HG03460 (cell line): ENCODE data around the gene ERBB4.

Source experiments
- ATAC-seq: cut with Tn5 transposase; IDR thresholded peaks from one replicate; pipeline ENCODE4 v1.9.1; 2021; ENCODE audit not compliant: unreplicated experiment

ERBB4 gene

GRCh38 chr2:211439011-211439410 is 1099.6 kb downstream of the ERBB4 start:
- no peak for ATAC-seq

DNA sequence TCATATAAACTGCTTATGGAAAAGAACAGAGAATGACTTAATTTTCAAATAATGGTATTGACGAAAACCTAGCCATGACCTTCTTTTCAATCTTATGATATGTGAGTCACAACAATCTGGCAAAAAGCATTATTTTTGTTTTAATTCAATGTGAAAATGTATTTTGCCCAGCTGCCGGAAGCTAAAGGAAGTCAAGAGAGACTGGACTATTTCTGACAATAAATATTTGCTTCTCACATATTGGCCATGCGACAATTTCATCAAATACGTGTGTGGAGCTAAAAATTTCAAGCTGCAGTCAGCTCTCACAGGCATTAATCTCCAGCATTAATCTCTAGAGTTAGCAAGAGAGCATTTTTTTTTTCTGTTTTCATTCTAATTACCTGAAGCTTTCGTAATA is 1101.2 kb downstream of the ERBB4 start:
- ATAC-seq = no peak

DNA sequence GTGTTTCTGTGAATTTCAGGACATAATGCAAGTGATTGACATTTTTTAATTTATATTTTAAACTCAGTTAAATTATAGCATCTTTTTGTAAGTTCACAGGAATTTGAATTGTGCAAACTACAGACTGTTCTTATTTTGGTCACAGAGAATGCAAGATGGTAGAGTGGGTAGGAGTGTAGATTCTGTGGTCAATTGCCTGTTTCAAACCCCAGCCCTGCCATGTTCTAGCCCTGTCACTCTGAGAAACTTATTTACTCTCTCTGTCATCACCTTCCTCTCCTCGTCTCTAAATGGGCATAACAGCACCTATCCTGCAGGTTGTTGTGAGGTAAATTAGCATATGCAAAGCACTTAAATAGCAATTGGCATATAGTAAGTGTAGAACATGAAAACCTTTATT is 1102.4 kb downstream of the ERBB4 start:
- ATAC-seq = no peak

GRCh38 chr2:211435331-211435730 is 1103.3 kb downstream of the ERBB4 start:
- no peak for ATAC-seq

DNA sequence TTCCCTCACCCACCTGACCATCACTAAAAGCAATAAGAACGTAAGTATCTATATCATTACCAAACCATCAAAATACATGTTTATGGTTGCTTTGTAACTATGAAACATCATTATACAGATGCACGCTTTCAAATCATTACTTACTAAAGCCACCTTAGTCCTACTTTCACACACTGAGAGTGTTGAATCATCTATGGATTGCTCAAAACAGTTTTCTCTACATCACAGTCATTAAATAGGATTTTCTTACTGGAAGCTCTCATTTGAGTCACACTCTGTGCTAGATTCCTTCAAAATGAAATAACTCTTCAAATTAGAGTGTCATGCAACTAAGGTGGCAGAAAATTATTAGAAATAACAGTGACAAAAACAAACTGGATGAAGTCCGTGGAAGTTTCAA is 1103.8 kb downstream of the ERBB4 start:
- ATAC-seq = no peak

GRCh38 chr2:211429256-211429920 is 1109.2 kb downstream of the ERBB4 start:
- no peak for ATAC-seq

DNA sequence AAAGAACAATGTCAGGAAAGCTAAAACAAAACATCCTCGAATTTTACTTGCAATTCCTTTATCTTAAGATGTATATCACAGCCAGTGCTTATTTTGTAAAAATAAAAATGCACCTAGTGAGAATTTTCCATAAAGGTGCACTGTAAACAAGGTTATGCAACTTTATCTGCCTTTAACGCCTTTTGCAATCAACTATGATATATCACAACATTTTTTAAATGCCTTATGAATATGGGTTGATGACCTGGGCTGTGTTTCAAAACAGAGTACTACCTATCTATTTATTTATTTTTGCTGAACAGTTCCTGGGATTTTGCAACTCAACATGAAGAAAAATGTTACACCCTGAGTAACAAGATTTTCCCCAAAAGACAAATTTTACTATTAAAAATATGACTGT is 1112.4 kb downstream of the ERBB4 start:
- no peak for ATAC-seq

DNA sequence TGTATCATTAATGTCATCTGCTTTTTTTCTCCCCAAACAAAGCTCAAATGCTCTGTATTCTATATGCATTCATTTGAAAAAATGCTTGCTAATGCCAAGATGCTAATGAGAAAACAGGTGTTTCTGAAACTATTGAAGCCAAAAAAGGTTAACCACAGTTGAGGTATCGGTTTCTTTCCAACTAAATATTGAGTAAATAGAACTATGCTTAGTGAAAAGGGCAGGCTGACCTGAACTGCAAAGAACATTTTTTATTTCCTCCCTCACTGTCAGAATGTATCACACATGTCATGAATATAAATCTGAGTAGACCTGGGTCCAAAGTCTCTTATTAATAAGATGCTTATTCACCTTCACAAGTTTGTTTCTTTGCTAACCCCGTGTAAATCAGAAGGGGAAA is 1115.6 kb downstream of the ERBB4 start:
- peak; percentile 57 for ATAC-seq

GRCh38 chr2:211417544-211417943 is 1121.1 kb downstream of the ERBB4 start:
- no peak for ATAC-seq

- no peak for ATAC-seq
These were observed 1122.2 kb downstream of the ERBB4 start for GRCh38 chr2:211416373-211416772.

DNA sequence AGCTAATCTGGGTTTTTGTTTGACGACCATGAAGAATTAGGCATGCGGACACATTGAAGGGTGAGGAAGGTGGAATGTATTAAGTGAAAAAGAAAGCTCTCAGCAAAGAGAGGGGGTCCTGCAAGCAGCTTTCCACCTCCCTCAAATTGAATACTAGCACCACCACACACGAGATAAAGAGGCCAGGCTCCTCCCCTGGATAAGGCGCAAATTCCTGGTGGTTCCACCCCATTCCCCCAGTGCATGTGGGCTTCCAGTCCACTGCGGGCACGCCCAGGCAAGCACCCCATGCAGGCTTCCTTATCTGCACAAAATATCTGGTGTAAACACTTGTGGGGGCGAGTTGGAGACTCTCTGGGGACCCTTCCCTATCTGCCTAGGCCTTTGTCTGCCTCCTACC is 1124.9 kb downstream of the ERBB4 start:
- no peak for ATAC-seq

- no peak for ATAC-seq
These were observed 1130.1 kb downstream of the ERBB4 start for GRCh38 chr2:211408483-211408891.

- ATAC-seq = no peak
These were observed 1131.5 kb downstream of the ERBB4 start for GRCh38 chr2:211407076-211407475.

DNA sequence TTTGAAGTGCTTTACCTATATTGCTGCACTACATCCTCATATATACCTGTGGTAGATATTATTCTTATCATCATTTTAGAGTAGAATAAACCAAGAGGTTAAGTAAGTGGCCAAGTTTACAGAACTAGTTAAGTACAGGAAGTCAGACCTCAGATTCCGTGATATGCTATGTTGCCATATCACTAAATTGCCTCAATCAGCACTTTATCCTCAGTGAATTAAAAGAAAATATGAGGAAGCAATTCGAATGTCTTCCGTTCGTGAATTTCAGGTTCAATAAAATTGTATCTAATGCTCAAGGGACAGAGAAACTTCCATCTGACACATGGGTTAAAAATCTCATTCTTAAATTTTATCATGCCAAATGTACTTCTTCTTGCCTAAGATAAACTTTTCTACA is 1133.6 kb downstream of the ERBB4 start:
- ATAC-seq = no peak

- no peak for ATAC-seq
These were observed 1134.5 kb downstream of the ERBB4 start for GRCh38 chr2:211404098-211404497.

DNA sequence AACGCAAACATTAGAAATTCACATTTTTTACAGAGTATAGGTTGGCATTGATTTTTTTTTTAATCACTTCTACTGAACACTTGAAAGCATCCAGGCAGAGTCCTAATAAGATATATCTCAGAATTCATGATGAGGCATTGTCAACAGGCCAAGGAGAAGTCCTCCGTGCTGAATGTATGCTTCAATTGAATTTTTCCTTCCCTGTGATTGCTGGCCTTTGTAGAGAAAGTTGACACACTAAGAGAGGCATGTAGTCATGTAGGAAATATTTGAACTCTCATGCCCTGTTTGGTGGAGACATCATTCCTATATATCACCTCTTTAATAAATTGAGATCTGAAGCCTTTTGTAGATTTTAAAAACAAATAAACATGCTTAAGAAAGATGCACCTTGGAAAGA is 1137.3 kb downstream of the ERBB4 start:
- ATAC-seq = no peak

DNA sequence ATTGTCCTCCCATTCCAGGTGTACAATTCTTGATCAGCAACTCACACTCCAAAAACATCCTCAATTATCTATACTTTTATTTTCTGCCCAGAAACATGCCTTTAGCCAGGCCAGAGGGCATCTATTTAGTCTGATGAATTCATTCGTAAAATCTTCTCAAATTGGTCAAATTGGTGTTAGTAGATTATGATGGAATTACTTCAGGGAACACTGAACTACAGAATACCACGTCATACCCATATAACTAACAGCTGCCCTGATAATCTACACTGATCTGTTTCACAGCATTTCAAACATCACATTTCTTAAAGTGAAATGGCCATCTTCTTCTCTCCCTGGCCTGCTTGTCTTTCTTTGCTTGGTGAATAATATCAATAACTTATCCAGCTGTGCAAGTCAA is 1140.8 kb downstream of the ERBB4 start:
- ATAC-seq = no peak

DNA sequence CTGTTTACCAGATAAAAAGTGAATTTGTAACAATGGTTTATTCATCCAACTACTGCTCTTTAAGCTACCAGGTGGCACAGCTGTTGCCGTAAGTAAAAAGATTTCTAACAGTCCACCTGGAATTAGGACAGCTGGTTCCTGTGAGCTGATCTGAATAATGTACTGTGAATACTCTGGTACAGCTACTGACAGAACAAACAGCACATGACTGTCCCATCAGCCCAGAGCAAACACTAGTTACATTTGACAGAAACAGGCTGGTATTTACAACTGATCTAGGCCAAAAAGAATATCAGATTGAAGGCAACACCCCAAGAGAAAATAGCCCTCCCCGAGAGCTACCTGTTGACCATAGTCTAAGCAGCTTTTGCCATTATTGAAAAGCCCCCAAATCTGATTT is 1141.8 kb downstream of the ERBB4 start:
- no peak for ATAC-seq

- no peak for ATAC-seq
These were observed 1147.4 kb downstream of the ERBB4 start for GRCh38 chr2:211391189-211391567.

DNA sequence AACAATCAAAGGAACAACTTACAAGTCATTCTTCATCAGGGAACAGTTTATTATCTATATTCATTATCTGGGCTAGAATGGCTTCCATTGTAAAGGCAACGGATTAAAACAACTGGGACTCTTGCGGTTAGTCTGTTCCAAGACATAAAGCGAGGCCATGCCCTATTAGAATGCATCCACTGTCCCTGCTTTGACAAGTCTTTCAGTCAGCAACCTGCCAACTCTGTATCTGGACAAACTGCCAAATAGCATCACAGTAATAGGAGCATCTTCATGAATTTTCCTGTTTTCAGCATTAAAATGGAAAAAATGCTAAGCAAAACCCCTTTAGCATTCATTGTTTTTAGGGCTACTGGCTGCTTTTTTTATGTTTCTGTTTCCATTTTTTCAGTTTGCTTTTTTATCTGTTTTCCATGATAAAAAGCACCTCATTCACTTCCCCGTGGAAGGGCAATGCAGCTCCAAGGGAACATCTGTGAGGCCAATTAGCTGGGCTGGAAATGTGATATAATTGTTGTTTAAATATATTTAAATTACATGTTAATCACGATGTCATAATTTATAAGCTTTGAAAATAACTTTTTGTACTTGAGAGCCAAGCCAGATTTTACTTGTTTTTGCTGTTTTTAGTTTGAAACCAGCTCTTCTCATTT is 1147.9 kb downstream of the ERBB4 start:
- ATAC-seq = no peak

- ATAC-seq = no peak
These were observed 1150.9 kb downstream of the ERBB4 start for GRCh38 chr2:211387734-211388133.

DNA sequence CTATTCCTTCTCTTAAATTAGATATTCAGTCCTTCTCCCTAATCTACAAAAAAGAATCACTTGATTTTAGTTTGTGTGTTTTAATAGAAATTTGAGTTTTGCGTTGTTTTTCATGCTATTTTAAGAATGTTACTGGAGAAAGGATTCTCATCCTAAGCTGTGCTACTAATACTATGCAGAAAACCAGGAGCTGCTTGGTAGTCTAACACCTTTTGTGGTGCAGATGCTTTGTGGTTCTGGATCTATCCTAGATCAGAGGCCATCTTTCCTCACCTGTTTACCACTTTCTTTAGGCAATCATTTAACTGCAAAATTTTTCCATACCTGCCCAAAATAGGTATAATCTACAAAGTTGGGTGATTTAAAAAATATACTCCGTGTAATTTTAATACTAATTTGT is 1158.6 kb downstream of the ERBB4 start:
- no peak for ATAC-seq

- ATAC-seq = no peak
These were observed 1162.2 kb downstream of the ERBB4 start for GRCh38 chr2:211376410-211376809.
